NB4 (cell line): Measurements from ENCODE around the gene PLEK.

Experiments
- MAX ChIP-seq: IDR thresholded peaks from 2 replicates; pipeline ENCODE4 v1.6.1; 2011; ENCODE audit warnings: low read depth, low read length
- TF ChIP-seq, protein P1 (sequence below): IDR thresholded peaks from one replicate; pipeline ENCODE4 v1.5.1; 2012; ENCODE audit warnings: low read depth, low read length

GRCh38 chr2:68318914-68319397, 46.1 kb upstream of the PLEK start:
- TF ChIP-seq, protein P1, sequence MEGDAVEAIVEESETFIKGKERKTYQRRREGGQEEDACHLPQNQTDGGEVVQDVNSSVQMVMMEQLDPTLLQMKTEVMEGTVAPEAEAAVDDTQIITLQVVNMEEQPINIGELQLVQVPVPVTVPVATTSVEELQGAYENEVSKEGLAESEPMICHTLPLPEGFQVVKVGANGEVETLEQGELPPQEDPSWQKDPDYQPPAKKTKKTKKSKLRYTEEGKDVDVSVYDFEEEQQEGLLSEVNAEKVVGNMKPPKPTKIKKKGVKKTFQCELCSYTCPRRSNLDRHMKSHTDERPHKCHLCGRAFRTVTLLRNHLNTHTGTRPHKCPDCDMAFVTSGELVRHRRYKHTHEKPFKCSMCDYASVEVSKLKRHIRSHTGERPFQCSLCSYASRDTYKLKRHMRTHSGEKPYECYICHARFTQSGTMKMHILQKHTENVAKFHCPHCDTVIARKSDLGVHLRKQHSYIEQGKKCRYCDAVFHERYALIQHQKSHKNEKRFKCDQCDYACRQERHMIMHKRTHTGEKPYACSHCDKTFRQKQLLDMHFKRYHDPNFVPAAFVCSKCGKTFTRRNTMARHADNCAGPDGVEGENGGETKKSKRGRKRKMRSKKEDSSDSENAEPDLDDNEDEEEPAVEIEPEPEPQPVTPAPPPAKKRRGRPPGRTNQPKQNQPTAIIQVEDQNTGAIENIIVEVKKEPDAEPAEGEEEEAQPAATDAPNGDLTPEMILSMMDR: no peak
- no peak for TF ChIP-seq MAX
